SJSA1 (cell line): Measurements from ENCODE around the gene RNF150. TPM values are rescaled to one million over a fixed set of nuclear protein-coding genes. Genes with fewer than 3 reads are reported as not detected.
A peak's percentile ranks its signal among the peaks of the same experiment; 100 is the strongest.

ENCODE experiments used
- DNase-seq, 2 experiments: peaks; one replicate each; pipeline ENCODE4 v3.0.0-alpha.2; 2015 to 2020; ENCODE audit warnings: low spot score in 2 of 2, low read depth in 1 of 2
- H3K27ac ChIP-seq: fragments of 250-450 bp; sonication (Bioruptor Pico); 2 replicates; pipeline ENCODE4 v1.5.1; 2020; ENCODE audit warnings: mild to moderate bottlenecking, moderate library complexity
- H3K27me3 ChIP-seq: fragments of 250-450 bp; sonication (Bioruptor Pico); replicated peaks from 2 replicates; pipeline ENCODE4 v1.5.1; 2020; ENCODE audit warnings: mild to moderate bottlenecking, moderate library complexity
- H3K36me3 ChIP-seq: fragments of 250-450 bp; sonication (Bioruptor Pico); 2 replicates; pipeline ENCODE4 v1.5.1; 2020; ENCODE audit warnings: mild to moderate bottlenecking
- H3K4me1 ChIP-seq: fragments of 250-450 bp; sonication (Bioruptor Pico); replicated peaks from 2 replicates; pipeline ENCODE4 v1.6.1; 2021; ENCODE audit warnings: mild to moderate bottlenecking
- H3K4me3 ChIP-seq: fragments of 250-450 bp; sonication (Bioruptor Pico); 2 replicates; pipeline ENCODE4 v1.5.1; 2020; ENCODE audit warnings: mild to moderate bottlenecking
- H3K9me3 ChIP-seq: fragments of 250-450 bp; sonication (Bioruptor Pico); replicated peaks from 2 replicates; pipeline ENCODE4 v1.5.1; 2020; ENCODE audit warnings: mild to moderate bottlenecking
- total RNA-seq: library from RNA; depleted of rRNA; stranded (reverse); fragments of >200 nt; shearing (Covaris generic); gene quantifications from 2 replicates; pipeline ENCODE4 v1.2.3, GENCODE V29; 2014

The RNF150 gene
- total RNA-seq, 1 experiment from 2014 or later, result 6.7 TPM

DNA sequence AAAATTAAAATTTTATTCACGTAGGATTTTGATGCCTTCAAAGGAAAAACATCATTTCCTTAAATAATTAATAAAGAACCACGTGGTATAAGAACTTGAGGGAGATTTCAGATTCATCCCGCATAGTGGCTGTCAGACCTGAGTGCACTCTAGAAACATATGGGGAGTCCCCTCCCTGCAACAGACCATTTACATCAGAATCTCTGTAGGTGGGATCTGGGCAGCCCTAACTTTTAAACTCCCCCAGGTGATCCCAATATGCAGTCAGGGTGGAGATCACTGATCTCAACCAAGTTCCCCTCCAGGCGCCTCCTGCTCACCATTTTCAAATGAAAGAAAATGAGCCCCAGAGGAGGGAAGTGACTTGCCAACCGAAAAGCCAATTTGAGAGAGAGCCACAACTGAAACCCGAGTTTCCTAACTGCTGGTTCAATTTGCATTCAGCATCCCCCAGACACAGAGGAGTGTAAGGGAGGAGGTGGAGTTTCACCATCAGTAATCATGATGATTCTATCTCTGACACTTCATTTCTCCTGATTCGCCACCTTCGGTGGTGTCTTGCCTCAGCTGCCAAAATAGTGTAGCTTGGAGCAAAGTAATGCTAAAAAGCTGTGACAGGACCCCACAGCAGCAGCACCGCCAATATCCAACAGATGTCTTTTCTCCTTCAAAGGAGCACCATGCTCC lies 11.4 kb downstream of the RNF150 start:
- no peaks in the 10 kb centered on the region for H3K36me3 ChIP-seq
- H3K27me3 ChIP-seq, result no peaks in the 10 kb centered on the region
- H3K4me3 ChIP-seq, result no peak overlapping the region
- no peak for DNase-seq
- no peak overlapping the region for H3K27ac ChIP-seq
- no peaks in the 10 kb centered on the region for H3K9me3 ChIP-seq
- H3K4me1 ChIP-seq, result no peaks in the 10 kb centered on the region

DNA sequence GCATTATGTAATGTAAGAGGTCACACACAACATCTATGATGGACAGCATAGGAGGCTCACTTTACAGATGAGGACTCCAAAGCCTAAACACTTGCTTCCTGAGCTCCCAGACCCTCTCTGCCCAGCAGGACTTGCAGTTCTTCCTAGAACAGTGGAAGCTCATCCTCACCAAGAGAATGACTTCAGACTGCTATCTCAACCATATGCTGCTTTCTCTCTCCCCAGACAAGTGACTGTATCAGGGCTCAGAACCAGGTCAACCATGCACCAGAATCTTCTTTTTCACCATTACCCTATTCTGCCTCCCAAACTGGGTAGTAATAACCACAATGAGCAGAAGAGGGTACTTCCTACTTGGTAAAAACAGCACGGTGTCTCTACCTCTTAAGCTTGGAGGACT lies 12.2 kb downstream of the RNF150 start:
- Histone ChIP-seq H3K27me3 (no peaks in the 10 kb centered on the region), H3K9me3 (no peaks in the 10 kb centered on the region), H3K4me3 (no peak overlapping the region), H3K36me3 (no peaks in the 10 kb centered on the region), H3K27ac (no peak overlapping the region), H3K4me1 (no peaks in the 10 kb centered on the region)
- no peak for DNase-seq

DNA sequence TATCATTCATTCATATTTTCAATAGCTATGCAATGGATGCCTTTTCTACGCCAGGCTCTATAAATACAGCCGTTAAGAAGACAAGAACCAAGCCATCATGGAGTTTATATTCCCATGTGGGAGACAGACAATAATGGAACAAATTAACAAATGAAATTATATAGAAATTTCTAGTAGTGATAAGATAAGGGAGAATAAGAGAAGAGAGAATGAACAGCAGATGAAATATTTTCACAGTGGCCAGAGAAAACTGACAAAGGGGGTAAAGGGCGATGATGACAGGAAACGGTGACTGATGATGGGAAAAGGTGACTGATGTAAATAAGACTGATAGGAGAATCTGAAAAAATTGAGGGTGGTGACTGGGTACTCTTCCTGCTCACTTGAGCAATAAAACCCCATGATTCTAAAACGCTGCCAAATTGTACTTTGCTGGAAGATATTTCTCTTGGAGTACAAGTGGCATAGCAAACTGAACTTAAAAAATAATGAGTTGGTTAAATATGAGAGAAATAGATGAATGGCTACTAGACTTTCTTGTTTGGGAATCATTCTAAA lies 13.2 kb downstream of the RNF150 start:
- Histone ChIP-seq H3K4me3 (no peak overlapping the region), H3K27me3 (no peaks in the 10 kb centered on the region)
- DNase-seq, result no peak

DNA sequence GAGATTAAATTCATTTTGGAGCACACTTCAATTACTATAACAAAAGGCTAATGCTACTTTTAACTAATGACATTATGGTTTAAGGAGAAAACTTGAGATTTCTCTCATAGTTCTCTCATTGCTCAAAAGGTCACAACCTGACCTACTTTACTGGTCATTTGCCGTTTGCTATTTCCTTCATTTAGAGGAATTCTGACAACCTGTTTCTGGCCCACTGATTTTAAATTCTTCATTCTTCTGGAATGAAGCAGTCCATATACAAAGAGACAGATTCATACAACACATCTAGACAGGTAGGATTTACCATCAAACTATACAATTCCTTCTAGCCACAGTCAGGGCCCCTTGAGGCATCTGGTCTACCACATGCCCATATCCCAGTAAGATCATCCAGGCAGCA lies 14.2 kb downstream of the RNF150 start:
- no peaks in the 10 kb centered on the region for H3K36me3 ChIP-seq
- H3K4me3 ChIP-seq, result no peak overlapping the region
- DNase-seq, result no peak
- H3K27me3 ChIP-seq, result no peaks in the 10 kb centered on the region
- no peaks in the 10 kb centered on the region for H3K4me1 ChIP-seq
- no peaks in the 10 kb centered on the region for H3K9me3 ChIP-seq
- no peak overlapping the region for H3K27ac ChIP-seq

More for the DNA sequence above, 13.2 kb downstream of the RNF150 start:
- no peaks in the 10 kb centered on the region for H3K4me1 ChIP-seq
- no peaks in the 10 kb centered on the region for H3K9me3 ChIP-seq
- H3K36me3 ChIP-seq, result no peaks in the 10 kb centered on the region
- H3K27ac ChIP-seq, result no peak overlapping the region

DNA sequence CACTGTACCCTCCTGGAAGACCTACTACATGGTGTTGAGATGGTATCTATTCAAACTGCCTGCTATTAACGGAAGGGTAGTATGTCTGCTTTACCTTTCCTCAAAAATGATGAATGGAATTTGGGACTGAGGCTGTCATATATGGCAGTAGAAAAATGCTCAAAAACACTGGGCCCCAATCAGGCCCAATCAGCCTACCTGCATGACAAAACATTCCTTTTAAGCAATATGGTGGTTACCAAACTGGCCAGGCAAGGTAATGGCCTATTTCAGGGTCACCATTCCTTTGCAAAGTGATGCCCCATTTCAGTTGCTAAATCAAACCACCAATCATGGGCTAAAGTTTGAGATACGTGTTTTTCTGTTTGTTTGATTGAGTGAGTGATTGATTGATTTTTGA lies 14.9 kb downstream of the RNF150 start:
- Histone ChIP-seq H3K27ac (no peak overlapping the region), H3K4me1 (no peaks in the 10 kb centered on the region), H3K9me3 (no peaks in the 10 kb centered on the region), H3K4me3 (no peak overlapping the region), H3K36me3 (no peaks in the 10 kb centered on the region), H3K27me3 (no peaks in the 10 kb centered on the region)
- no peak for DNase-seq

DNA sequence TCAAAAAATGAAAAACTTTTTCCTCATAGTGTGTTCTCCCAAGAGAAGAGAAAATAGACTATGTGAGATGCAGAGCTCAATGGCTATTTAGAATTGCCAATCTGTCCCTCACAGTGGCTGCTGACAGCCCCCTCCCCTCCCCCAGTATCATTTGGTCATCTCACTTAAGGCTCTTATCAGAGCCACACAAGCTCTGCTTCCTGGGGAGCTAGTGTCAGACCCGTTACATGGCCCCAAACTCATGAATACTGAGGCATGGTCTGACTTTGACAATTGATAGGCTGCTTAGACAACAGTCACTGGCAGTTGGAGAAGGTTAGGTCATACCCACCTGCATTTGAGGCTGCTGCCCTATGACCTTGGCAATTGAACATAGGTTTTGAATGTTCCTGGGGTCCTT lies 15.3 kb downstream of the RNF150 start:
- no peaks in the 10 kb centered on the region for H3K27me3 ChIP-seq
- no peaks in the 10 kb centered on the region for H3K4me1 ChIP-seq
- H3K36me3 ChIP-seq, result no peaks in the 10 kb centered on the region
- no peak overlapping the region for H3K27ac ChIP-seq
- DNase-seq, result no peak
- H3K9me3 ChIP-seq, result no peaks in the 10 kb centered on the region
- H3K4me3 ChIP-seq, result no peak overlapping the region

DNA sequence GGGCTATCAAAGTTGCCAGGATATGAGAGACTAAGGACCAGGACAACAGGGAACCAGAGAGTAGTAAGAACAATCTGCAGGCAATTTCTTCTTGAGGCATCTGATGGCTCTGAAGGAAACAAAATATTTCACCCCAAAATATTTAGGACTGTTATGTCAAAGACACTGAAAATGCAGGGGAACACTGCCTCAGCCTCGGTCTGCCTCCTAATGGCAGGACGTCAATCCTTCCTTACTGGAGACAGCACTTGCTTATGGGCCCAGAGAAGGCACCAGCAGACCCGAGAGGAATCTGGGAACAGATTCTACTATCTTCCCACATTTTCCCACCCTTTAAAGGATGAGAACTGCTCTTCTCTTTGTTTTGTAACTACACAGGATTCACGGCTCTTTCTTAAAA lies 23.3 kb downstream of the RNF150 start:
- Histone ChIP-seq H3K4me3 (no peak overlapping the region), H3K27ac (no peak overlapping the region), H3K4me1 (no peaks in the 10 kb centered on the region), H3K36me3 (no peaks in the 10 kb centered on the region), H3K9me3 (no peaks in the 10 kb centered on the region), H3K27me3 (no peaks in the 10 kb centered on the region)
- DNase-seq, result no peak

DNA sequence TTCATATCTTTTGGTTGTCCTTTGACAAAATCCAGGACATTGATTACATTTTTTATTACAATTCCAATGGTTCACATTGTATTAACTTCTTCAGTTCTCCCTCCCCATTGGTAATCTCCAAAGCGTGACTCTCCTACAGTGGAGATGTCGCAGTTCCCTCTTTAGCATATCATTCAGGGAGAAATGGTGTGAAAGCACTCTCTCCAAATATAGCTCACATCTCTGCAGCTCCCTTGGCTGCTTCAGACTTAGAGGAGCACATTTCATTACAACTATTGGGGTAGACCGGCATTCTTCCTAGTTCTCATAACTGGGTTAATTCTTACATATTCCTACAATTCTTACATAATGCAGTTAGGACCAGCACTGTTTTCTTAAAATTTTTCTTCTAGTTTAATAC lies 25.3 kb downstream of the RNF150 start:
- Histone ChIP-seq H3K9me3 (no peaks in the 10 kb centered on the region), H3K36me3 (no peaks in the 10 kb centered on the region), H3K27me3 (no peaks in the 10 kb centered on the region), H3K27ac (no peak overlapping the region), H3K4me1 (peaks cover under 1% of the 10 kb centered on the region), H3K4me3 (no peak overlapping the region)
- DNase-seq, result no peak

DNA sequence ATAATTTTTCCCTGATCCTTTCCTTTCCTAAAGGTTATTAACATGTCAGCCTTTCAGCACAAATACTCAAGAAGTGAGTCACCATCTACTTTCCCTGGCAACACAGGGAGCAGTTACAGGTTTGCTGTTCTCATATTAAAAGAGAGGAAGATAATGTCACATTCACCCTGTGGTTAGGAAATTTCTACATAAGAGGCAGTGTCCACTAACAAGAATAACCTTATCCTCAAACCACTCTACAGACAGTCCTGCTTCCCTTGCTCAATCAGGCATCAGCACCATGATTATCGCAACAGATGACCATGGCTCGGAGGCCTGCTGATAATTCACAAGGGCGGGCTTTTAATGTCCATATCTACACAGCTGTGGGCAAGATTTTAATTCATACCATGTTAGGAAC lies 30.9 kb downstream of the RNF150 start:
- Histone ChIP-seq H3K4me1 (peaks cover 18% of the 10 kb centered on the region), H3K27me3 (no peaks in the 10 kb centered on the region), H3K36me3 (no peaks in the 10 kb centered on the region), H3K9me3 (no peaks in the 10 kb centered on the region), H3K4me3 (no peak overlapping the region), H3K27ac (no peak overlapping the region)
- DNase-seq, result peak in 1 of 2 experiments; percentile 44

DNA sequence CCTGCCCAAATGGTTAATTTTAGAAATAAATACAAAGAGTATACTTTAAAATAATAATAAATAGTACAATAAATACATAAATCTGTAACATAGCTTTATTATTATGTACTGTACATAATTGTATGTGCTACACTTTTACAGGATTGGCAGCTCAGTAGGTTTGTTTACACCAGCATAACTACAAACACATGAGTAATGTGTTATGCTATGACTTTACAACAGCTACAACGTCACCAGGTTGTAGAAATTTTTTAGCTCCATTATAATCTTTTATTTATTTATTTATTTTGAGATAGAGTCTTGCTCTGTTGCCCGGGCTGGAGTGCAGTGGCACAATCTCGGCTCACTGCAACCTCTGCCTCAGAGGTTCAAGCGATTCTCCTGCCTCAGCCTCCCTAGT lies 31.8 kb downstream of the RNF150 start:
- H3K36me3 ChIP-seq, result no peaks in the 10 kb centered on the region

DNA sequence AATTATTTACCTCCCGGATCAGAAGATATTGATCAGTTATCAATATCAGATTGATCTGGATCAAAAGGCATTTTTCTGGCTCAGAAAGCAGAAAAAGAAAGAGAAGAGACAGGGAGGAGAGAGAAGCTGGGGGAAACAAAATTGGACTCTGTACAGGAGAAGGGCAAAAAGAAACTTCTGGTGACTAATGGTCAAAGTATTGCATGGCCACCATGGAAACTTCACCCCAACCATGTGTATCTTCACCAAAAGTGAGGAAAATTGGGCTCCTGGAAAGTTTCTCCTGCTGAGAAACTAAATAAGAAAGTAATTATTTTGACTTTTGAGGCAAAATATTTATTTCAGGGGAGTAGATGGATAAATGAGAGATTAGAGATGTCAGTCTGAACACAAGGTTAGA lies 33.9 kb downstream of the RNF150 start:
- Histone ChIP-seq H3K27ac (no peak overlapping the region), H3K4me1 (peaks cover 18% of the 10 kb centered on the region), H3K9me3 (no peaks in the 10 kb centered on the region), H3K36me3 (no peaks in the 10 kb centered on the region), H3K27me3 (no peaks in the 10 kb centered on the region), H3K4me3 (no peak overlapping the region)
- peak in 1 of 2 experiments; percentile 9 for DNase-seq

More for the DNA sequence above, 31.8 kb downstream of the RNF150 start:
- Histone ChIP-seq H3K27ac (no peak overlapping the region), H3K27me3 (no peaks in the 10 kb centered on the region), H3K9me3 (no peaks in the 10 kb centered on the region), H3K4me3 (no peak overlapping the region), H3K4me1 (peaks cover 18% of the 10 kb centered on the region)
- DNase-seq, result no peak

DNA sequence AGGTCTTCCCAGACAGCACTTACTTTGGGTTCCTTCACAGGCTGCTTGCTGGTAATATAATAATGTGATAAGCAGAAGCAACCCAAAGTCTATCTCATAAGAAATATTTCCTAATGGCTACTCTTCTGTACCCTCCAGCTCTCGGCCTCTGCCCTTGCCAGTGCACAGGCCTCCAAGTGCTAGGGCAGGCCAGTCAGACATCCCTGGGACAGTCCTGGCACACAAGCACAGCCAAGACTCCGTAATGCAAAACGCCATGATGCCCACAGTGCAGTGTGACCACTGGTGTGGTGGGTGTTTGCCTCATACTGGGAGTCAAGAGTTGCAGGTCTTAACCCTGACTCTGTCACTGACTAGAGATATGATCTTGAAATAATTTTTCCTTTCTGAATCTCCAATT lies 35.1 kb downstream of the RNF150 start:
- Histone ChIP-seq H3K36me3 (no peaks in the 10 kb centered on the region), H3K9me3 (no peaks in the 10 kb centered on the region), H3K4me1 (peaks cover 18% of the 10 kb centered on the region), H3K27me3 (no peaks in the 10 kb centered on the region), H3K27ac (no peak overlapping the region), H3K4me3 (no peak overlapping the region)
- no peak for DNase-seq

DNA sequence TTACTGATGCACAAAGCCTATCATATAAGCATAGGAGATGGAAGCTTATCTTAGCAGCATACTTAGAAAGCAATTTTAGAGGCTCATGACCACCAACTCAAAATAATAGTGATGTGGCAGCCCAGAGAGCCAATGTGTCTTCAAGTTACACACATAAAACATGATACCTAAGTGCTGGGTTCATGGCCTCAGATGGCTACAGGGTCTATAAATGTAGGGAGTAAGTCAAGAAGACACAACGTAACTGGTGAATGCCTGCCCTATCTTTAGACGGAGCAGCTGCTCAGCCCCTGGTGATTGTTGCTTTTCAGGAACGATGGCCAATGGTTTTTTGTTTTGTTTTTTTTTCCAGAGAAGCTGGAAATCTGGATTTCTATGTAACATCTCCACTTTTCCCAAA lies 42.8 kb downstream of the RNF150 start:
- Histone ChIP-seq H3K4me3 (no peak overlapping the region), H3K27ac (no peak overlapping the region), H3K27me3 (no peaks in the 10 kb centered on the region), H3K36me3 (no peaks in the 10 kb centered on the region), H3K4me1 (no peaks in the 10 kb centered on the region), H3K9me3 (no peaks in the 10 kb centered on the region)
- no peak for DNase-seq

DNA sequence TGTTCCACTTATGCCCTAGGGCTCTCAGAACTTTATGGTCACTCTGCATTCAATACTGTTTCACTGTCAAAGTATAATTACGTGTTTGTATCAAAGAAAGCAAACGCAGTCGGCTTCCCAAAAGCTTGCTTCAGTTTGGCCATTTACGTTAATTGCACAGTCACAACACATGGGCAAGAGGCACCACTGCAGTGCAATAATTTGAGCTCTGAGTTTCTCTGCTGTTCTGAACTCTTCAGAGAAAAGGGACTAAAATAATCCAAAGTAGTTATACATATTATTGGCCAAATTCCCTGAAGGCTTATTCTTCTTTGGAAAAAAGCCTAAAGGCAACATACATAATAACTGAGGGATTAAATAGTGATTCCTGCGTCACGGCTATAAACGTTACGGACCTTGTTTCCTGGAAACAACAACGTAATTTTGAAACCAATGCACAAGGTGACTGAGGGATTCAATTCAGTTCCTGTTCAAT lies 51.3 kb downstream of the RNF150 start:
- no peak overlapping the region for H3K4me3 ChIP-seq

DNA sequence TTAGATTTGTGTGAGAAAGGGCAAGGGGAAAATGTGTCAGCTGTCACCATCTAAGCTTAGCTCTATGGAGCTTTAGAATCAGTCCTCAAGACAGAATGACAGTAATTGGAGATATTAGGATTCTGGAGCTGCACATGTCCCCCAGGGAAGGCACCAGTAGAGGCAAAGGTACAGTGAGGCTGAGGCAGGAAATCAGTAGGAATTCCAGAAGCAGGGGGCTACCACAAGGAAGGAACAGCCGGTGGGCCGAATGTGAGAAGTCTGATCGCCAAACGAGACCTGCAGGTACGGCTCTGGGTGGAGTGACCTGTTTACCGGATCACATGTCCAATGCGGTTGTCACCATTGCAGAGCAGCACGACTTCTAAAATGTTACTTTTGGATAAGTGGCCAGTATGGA lies 52.6 kb downstream of the RNF150 start:
- Histone ChIP-seq H3K4me3 (no peak overlapping the region), H3K27me3 (no peaks in the 10 kb centered on the region), H3K4me1 (no peaks in the 10 kb centered on the region), H3K36me3 (no peaks in the 10 kb centered on the region), H3K9me3 (no peaks in the 10 kb centered on the region), H3K27ac (no peak overlapping the region)
- DNase-seq, result no peak

More for the DNA sequence above, 51.3 kb downstream of the RNF150 start:
- Histone ChIP-seq H3K27ac (no peak overlapping the region), H3K36me3 (no peaks in the 10 kb centered on the region), H3K9me3 (no peaks in the 10 kb centered on the region), H3K27me3 (no peaks in the 10 kb centered on the region), H3K4me1 (no peaks in the 10 kb centered on the region)
- no peak for DNase-seq
